ENCODE data around the gene FBXL7.

The FBXL7 gene

DNA sequence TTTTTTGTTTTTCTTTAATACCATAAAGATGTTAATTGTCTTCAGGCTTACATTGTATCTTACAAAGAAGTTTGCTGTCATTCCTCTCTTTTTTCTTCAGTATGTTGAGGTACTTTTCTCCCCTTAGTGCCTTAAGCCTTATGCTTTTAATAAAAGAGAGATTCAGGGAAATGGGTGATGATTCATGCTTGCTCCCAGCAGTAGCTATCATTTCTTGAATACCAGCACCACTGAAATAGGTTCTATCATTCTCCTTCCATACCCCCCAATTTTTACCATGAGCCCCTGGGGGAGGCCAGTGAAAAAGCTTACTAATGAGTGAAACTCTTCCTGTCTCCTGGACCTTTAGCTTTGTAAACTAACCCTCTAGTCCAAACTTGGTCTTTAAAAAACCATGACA, 165.0 kb downstream of the FBXL7 start:
- CTCF ChIA-PET: no interaction called here
- DNase-seq (ENCODE audit: extremely low spot score): no peak
- TF ChIP-seq, protein P1, sequence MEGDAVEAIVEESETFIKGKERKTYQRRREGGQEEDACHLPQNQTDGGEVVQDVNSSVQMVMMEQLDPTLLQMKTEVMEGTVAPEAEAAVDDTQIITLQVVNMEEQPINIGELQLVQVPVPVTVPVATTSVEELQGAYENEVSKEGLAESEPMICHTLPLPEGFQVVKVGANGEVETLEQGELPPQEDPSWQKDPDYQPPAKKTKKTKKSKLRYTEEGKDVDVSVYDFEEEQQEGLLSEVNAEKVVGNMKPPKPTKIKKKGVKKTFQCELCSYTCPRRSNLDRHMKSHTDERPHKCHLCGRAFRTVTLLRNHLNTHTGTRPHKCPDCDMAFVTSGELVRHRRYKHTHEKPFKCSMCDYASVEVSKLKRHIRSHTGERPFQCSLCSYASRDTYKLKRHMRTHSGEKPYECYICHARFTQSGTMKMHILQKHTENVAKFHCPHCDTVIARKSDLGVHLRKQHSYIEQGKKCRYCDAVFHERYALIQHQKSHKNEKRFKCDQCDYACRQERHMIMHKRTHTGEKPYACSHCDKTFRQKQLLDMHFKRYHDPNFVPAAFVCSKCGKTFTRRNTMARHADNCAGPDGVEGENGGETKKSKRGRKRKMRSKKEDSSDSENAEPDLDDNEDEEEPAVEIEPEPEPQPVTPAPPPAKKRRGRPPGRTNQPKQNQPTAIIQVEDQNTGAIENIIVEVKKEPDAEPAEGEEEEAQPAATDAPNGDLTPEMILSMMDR (IDR thresholded peaks at IDR 0.05; ENCODE audit: control extremely low read depth, extremely low read depth, low read depth, missing control alignments): no peak
- POLR2A ChIA-PET: no interaction called here

DNA sequence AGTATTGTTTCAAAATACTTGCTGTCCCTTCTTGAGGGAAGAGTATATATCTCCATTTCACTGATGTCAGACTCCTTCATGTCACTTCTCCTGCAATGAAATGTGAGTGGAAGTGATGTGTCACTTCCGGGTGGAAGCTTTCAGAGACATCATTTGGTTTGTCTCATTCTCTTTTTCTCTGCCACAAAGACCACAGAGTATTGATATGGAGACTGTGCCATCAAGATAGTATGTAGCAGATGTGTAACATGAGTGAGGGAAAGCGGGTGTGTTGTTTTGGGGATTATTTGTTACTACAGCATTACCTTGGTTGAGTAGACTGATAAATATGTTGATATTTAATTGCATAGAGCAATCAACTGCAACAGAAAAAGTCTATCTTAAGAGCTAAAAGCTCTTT, 169.8 kb downstream of the FBXL7 start:
- POLR2A ChIA-PET: no interaction called here
- DNase-seq (ENCODE audit: extremely low spot score): no peak
- TF ChIP-seq, protein P1 (IDR thresholded peaks at IDR 0.05; ENCODE audit: control extremely low read depth, extremely low read depth, low read depth, missing control alignments): no peak
- CTCF ChIA-PET: interaction anchor here (1.9 kb wide), 1 partner anchor 13 kb away, joined by 4 read pairs; no protein-coding TSS in a partner anchor

- POLR2A ChIA-PET: no interaction called here
- no peak for DNase-seq (ENCODE audit: extremely low spot score)
- CTCF ChIA-PET: no interaction called here
- TF ChIP-seq, protein P1 (IDR thresholded peaks at IDR 0.05; ENCODE audit: control extremely low read depth, extremely low read depth, low read depth, missing control alignments): no peak
Measured at GRCh38 chr5:15674716-15675115, 174.7 kb downstream of the FBXL7 start.

GRCh38 chr5:15676591-15676990, 176.6 kb downstream of the FBXL7 start:
- DNase-seq (ENCODE audit: extremely low spot score): no peak
- ChIA-PET POLR2A (no interaction called here), CTCF (interaction anchor here (1.3 kb wide), 1 partner anchor 55 kb away, joined by 3 read pairs; no protein-coding TSS in a partner anchor)
- TF ChIP-seq, protein P1 (IDR thresholded peaks at IDR 0.05; ENCODE audit: control extremely low read depth, extremely low read depth, low read depth, missing control alignments): no peak

- ChIA-PET CTCF (no interaction called here), POLR2A (no interaction called here)
- TF ChIP-seq, protein P1 (IDR thresholded peaks at IDR 0.05; ENCODE audit: control extremely low read depth, extremely low read depth, low read depth, missing control alignments): no peak
- no peak for DNase-seq (ENCODE audit: extremely low spot score)
Measured at GRCh38 chr5:15679161-15679560, 179.2 kb downstream of the FBXL7 start.

DNA sequence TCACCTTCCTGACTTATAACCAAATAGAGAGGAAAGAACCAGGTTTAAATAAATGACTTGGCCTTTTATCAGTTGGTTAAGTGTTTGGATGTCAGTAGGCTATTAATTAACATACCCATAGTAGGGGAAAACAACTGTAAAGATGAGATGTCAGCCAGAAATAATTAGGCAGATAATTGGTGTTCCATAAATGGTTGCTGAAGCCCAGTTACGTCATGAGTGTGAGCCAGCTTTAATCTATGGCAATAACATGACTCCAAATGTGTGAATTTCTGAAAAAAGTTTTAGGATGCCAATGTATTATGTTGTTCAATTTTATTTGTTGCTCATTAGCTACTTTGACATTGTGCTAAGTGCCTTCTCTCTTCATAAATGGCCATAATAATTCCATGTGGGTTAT, 180.5 kb downstream of the FBXL7 start:
- POLR2A ChIA-PET: no interaction called here
- DNase-seq (ENCODE audit: extremely low spot score): no peak
- CTCF ChIA-PET: no interaction called here
- TF ChIP-seq, protein P1 (IDR thresholded peaks at IDR 0.05; ENCODE audit: control extremely low read depth, extremely low read depth, low read depth, missing control alignments): no peak

- DNase-seq (ENCODE audit: extremely low spot score): no peak
- CTCF ChIA-PET: interaction anchor here (1.3 kb wide), 1 partner anchor 11 kb away, joined by 4 read pairs; no protein-coding TSS in a partner anchor
- POLR2A ChIA-PET: no interaction called here
- TF ChIP-seq, protein P1 (IDR thresholded peaks at IDR 0.05; ENCODE audit: control extremely low read depth, extremely low read depth, low read depth, missing control alignments): no peak
Measured at GRCh38 chr5:15682122-15682521, 182.1 kb downstream of the FBXL7 start.
